PC-3 (cell line): ENCODE measurements around the gene CBX6.

Experiments used
- CTCF ChIP-seq: fragments of 300-600 bp; sonication (generic); conservative IDR thresholded peaks from 2 replicates; pipeline ENCODE4 v1.5.1; 2017; ENCODE audit warnings: antibody characterized with exemption, low read depth, mild to moderate bottlenecking, low read length
- EZH2 ChIP-seq: fragments of 300-600 bp; sonication (generic); IDR thresholded peaks from one replicate; pipeline ENCODE4 v1.6.1; 2017; ENCODE audit warnings: antibody characterized with exemption, mild to moderate bottlenecking, low read length; ENCODE audit not compliant: unreplicated experiment
- EZH2phosphoT487 ChIP-seq: fragments of 300-600 bp; sonication (generic); IDR thresholded peaks from 2 replicates; pipeline ENCODE4 v1.6.1; 2018; ENCODE audit warnings: mild to moderate bottlenecking, antibody characterized with exemption, low read length, borderline replicate concordance

- TF ChIP-seq CTCF (no peak), EZH2 (no peak), EZH2phosphoT487 (no peak)
Observed at GRCh38 chr22:38853196-38853651, 18.8 kb downstream of the CBX6 start.
